ENCODE results near the gene GCN1. TPM values are rescaled to one million over a fixed set of nuclear protein-coding genes. Genes with fewer than 3 reads are reported as not detected.

Gene GCN1, protein sequence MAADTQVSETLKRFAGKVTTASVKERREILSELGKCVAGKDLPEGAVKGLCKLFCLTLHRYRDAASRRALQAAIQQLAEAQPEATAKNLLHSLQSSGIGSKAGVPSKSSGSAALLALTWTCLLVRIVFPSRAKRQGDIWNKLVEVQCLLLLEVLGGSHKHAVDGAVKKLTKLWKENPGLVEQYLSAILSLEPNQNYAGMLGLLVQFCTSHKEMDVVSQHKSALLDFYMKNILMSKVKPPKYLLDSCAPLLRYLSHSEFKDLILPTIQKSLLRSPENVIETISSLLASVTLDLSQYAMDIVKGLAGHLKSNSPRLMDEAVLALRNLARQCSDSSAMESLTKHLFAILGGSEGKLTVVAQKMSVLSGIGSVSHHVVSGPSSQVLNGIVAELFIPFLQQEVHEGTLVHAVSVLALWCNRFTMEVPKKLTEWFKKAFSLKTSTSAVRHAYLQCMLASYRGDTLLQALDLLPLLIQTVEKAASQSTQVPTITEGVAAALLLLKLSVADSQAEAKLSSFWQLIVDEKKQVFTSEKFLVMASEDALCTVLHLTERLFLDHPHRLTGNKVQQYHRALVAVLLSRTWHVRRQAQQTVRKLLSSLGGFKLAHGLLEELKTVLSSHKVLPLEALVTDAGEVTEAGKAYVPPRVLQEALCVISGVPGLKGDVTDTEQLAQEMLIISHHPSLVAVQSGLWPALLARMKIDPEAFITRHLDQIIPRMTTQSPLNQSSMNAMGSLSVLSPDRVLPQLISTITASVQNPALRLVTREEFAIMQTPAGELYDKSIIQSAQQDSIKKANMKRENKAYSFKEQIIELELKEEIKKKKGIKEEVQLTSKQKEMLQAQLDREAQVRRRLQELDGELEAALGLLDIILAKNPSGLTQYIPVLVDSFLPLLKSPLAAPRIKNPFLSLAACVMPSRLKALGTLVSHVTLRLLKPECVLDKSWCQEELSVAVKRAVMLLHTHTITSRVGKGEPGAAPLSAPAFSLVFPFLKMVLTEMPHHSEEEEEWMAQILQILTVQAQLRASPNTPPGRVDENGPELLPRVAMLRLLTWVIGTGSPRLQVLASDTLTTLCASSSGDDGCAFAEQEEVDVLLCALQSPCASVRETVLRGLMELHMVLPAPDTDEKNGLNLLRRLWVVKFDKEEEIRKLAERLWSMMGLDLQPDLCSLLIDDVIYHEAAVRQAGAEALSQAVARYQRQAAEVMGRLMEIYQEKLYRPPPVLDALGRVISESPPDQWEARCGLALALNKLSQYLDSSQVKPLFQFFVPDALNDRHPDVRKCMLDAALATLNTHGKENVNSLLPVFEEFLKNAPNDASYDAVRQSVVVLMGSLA (N-terminal part only)
- total RNA-seq (2014; rRNA removed; shearing (Covaris generic); ENCODE audit: low replicate concordance): 53.6 and 75.2 TPM in 2 replicates

DNA sequence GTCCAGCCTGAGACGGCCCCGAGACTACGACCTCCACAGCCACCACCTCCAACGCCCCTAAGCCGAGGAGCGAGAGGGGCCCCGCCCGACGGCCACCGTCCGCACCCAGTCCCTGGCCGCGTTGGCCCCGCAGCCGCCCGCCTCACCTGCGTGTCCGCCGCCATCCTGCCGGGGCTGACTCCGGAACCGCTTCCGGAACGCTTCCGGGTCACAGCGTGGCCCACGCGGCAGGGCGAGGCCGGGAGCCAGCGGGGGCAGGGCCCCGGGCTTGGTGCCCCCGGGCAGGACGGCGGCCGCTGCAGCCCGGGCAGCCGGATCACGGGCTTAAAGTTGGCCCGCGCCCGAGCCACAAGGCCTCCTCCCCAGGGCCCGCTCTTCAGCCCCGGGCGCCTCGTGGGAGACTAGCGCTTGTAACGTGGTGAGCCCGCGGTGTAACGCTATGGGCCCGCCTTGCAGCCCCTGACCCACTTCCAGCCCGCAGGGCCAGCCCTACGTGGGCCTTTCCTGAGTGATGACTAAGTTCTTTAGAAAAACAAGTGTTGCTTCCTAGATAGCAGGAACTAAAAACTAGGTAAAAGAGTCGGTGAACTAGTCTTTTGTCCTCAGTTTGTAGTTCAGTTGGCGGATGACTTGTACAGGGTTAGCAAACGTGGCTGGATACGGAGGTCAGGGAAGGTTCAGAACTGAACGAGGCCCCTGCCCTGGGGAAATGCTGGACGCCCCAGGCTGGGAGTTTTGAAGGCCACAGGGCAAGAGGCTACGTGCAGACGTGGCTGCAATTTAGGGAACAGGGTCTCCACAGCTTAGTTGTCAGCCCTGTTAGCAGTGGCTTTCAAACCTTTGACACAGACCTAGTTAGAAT, at the start of gene GCN1:
Gene GCN1 (minus strand): TSS at position 182 of the 862 bp plus-strand sequence. CDS start 18 bp downstream, at position 164.
- peak within 1 kb of the TSS; percentile 87 for H3K4me2 ChIP-seq (ENCODE audit: low read depth, low read length, poor library complexity, severe bottlenecking)
- H3K9me3 ChIP-seq (ENCODE audit: low read length): no peaks in the 10 kb centered on the region
- H3K79me2 ChIP-seq (ENCODE audit: low read length): peaks cover 68% of the 10 kb centered on the region
- no peaks in the 10 kb centered on the region for H3K9me2 ChIP-seq (replicated peaks; ENCODE audit: insufficient read depth, low read length)
- H3K27me3 ChIP-seq (ENCODE audit: low read length): no peaks in the 10 kb centered on the region
- peaks cover 60% of the 10 kb centered on the region for H3K4me1 ChIP-seq (ENCODE audit: low read length)
- peaks cover 44% of the 10 kb centered on the region for H4K20me1 ChIP-seq (ENCODE audit: insufficient read depth, low read depth, low read length)
- H2AFZ ChIP-seq (ENCODE audit: low read length): no peak within 1 kb of the TSS
- H3K4me3 ChIP-seq (ENCODE audit: low read length): peak within 1 kb of the TSS; percentile 96
- DNase-seq: peak; percentile 94
- H3K27ac ChIP-seq (ENCODE audit: low read length): peak within 1 kb of the TSS; percentile 82
- H3K9ac ChIP-seq (ENCODE audit: low read length): peak within 1 kb of the TSS; percentile 97
- H3K36me3 ChIP-seq (ENCODE audit: insufficient read depth, low read length): peaks cover 54% of the 10 kb centered on the region

DNA sequence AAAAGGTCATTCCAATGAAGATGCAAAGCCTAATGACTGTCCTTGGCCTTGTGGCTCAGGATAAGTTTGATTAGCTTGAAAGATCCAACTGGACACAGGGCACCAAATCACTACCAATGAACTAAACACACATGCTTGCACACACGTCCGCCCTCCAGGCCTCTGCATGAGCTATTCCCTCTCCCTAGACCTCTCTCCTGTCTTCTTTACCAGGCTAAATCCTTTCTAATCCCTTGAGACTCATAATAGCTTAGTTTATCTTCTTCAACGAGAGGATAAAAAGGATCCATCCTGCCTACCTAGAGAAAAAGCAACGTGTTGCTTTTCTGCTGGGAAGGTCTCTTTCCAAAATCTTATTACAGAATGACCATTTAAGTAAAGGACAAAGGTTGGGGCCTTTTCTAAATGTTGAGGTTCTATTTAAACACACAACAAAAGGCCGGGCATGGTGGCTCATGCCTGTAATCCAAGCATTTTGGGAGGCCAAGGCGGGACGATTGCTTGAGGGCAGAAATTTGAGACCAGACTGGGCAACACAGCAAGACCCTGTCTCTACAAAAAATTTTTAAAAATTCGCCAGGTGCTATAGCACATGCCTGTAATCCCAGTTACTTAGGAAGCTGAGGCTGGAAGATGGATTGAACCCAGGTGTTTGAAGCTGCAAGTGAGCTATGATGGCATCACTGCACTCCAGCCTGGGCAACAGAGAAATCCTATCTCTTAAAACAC, 48.6 kb upstream of the GCN1 start:
- no peak overlapping the region for H3K9ac ChIP-seq (ENCODE audit: low read length)
- H4K20me1 ChIP-seq (ENCODE audit: insufficient read depth, low read depth, low read length): peaks cover 15% of the 10 kb centered on the region; the same call in 1 of the 2 replicates
- H3K9me2 ChIP-seq (replicated peaks; ENCODE audit: insufficient read depth, low read length): no peaks in the 10 kb centered on the region
- H3K79me2 ChIP-seq (ENCODE audit: low read length): no peaks in the 10 kb centered on the region
- no peak for DNase-seq
- H3K4me3 ChIP-seq (ENCODE audit: low read length): no peak overlapping the region
- no peaks in the 10 kb centered on the region for H3K27me3 ChIP-seq (ENCODE audit: low read length)
- no peaks in the 10 kb centered on the region for H3K9me3 ChIP-seq (ENCODE audit: low read length)
- no peak overlapping the region for H2AFZ ChIP-seq (ENCODE audit: low read length)
- no peak overlapping the region for H3K4me2 ChIP-seq (ENCODE audit: low read depth, low read length, poor library complexity, severe bottlenecking)
- no peaks in the 10 kb centered on the region for H3K36me3 ChIP-seq (ENCODE audit: insufficient read depth, low read length)
- H3K4me1 ChIP-seq (ENCODE audit: low read length): no peaks in the 10 kb centered on the region
- no peak overlapping the region for H3K27ac ChIP-seq (ENCODE audit: low read length)

DNA sequence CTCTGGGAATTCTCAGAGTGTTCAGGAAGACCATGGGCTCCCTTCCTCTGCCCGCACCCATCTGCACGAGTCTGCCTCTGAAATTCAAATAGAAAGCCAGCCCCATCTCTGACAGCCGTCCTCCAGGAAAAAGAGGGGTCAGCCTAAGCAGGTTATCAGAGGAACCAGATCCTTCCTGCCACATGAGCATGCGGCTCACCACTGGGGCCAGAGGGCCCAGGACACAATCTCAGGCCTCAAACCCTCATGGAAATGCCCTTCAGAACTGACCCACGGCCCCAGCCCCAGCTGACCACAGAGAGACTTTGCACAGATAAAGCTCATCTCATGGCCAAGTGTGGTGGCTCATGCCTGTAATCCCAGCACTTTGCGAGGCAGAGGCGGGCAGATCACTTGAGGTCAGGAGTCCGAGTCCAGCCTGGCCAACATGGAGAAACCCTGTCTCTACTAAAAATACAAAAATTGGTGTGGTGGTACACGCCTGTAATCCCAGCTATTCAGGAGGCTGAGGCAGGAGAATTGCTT, 47.8 kb upstream of the GCN1 start:
- H3K36me3 ChIP-seq (ENCODE audit: insufficient read depth, low read length): no peaks in the 10 kb centered on the region
- no peaks in the 10 kb centered on the region for H3K9me2 ChIP-seq (replicated peaks; ENCODE audit: insufficient read depth, low read length)
- no peak overlapping the region for H2AFZ ChIP-seq (ENCODE audit: low read length)
- no peak for DNase-seq
- no peaks in the 10 kb centered on the region for H3K4me1 ChIP-seq (ENCODE audit: low read length)
- no peak overlapping the region for H3K9ac ChIP-seq (ENCODE audit: low read length)
- no peaks in the 10 kb centered on the region for H3K27me3 ChIP-seq (ENCODE audit: low read length)
- H3K79me2 ChIP-seq (ENCODE audit: low read length): no peaks in the 10 kb centered on the region
- no peak overlapping the region for H3K27ac ChIP-seq (ENCODE audit: low read length)
- H3K4me2 ChIP-seq (ENCODE audit: low read depth, low read length, poor library complexity, severe bottlenecking): no peak overlapping the region
- peaks cover 15% of the 10 kb centered on the region; the same call in 1 of the 2 replicates for H4K20me1 ChIP-seq (ENCODE audit: insufficient read depth, low read depth, low read length)
- no peak overlapping the region for H3K4me3 ChIP-seq (ENCODE audit: low read length)
- H3K9me3 ChIP-seq (ENCODE audit: low read length): no peaks in the 10 kb centered on the region

DNA sequence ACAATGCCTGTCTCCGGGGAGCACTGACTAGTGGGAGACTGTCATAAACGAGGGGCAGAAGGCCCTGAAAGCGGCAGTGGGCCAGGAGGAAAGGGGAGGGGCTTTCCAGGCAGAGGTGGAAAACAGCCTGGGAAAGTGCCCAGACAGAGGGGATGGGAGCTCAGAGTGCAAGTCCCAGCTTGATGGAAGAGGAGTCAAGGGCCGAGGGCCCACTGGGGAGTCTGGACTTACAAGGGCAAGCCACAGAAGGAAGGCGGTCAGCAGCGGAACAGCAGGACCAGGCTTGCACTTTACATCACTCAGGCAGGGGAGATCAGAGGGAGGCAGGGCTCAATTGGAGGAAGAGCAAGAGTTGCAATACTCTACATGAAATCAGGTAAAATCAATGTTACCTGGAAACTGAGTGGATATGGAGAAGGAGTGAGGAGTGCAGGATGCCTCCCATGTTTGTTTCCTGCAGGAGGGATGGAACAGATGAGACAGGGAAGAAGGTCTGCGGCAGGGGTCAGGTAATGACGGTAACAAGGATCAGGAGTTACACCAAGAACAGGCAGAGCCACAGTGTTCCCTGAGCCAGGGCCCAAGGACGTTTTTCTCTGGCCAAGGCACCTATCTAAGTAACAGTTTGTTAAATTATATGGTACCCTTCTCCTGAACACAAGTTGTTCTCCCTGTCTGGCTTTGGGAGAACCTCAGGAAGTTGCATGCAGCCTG, 47.2 kb upstream of the GCN1 start:
- no peak for DNase-seq
- H4K20me1 ChIP-seq (ENCODE audit: insufficient read depth, low read depth, low read length): peaks cover 15% of the 10 kb centered on the region; the same call in 1 of the 2 replicates
- no peaks in the 10 kb centered on the region for H3K36me3 ChIP-seq (ENCODE audit: insufficient read depth, low read length)
- no peaks in the 10 kb centered on the region for H3K27me3 ChIP-seq (ENCODE audit: low read length)
- no peak overlapping the region for H3K9ac ChIP-seq (ENCODE audit: low read length)
- H3K27ac ChIP-seq (ENCODE audit: low read length): no peak overlapping the region
- H3K4me1 ChIP-seq (ENCODE audit: low read length): no peaks in the 10 kb centered on the region
- H3K9me2 ChIP-seq (replicated peaks; ENCODE audit: insufficient read depth, low read length): no peaks in the 10 kb centered on the region
- no peak overlapping the region for H3K4me2 ChIP-seq (ENCODE audit: low read depth, low read length, poor library complexity, severe bottlenecking)
- H3K9me3 ChIP-seq (ENCODE audit: low read length): no peaks in the 10 kb centered on the region
- no peaks in the 10 kb centered on the region for H3K79me2 ChIP-seq (ENCODE audit: low read length)
- no peak overlapping the region for H2AFZ ChIP-seq (ENCODE audit: low read length)
- no peak overlapping the region for H3K4me3 ChIP-seq (ENCODE audit: low read length)

DNA sequence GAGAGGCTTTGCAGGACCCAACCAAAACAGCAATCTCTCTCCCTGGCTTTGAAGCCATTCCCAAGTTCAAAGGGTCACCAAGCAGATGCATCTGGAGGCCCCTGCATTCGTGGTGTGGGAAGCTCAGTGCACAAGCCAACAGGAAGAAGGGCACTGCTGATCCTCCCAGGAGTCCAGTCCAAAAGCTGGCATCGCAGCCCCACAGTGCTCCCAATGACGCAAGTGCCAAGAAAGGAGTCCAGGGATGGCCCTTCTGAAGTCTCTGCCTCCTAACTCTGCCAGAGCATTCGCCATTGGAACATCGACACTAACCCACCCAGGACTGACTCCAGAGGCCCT, 45.9 kb upstream of the GCN1 start:
- no peak overlapping the region for H3K9ac ChIP-seq (ENCODE audit: low read length)
- H3K27me3 ChIP-seq (ENCODE audit: low read length): no peaks in the 10 kb centered on the region
- no peak overlapping the region for H3K4me3 ChIP-seq (ENCODE audit: low read length)
- H3K27ac ChIP-seq (ENCODE audit: low read length): no peak overlapping the region
- H3K4me2 ChIP-seq (ENCODE audit: low read depth, low read length, poor library complexity, severe bottlenecking): no peak overlapping the region
- no peaks in the 10 kb centered on the region for H3K79me2 ChIP-seq (ENCODE audit: low read length)
- H3K9me2 ChIP-seq (replicated peaks; ENCODE audit: insufficient read depth, low read length): no peaks in the 10 kb centered on the region
- no peaks in the 10 kb centered on the region for H3K36me3 ChIP-seq (ENCODE audit: insufficient read depth, low read length)
- DNase-seq: no peak
- peaks cover 15% of the 10 kb centered on the region; the same call in 1 of the 2 replicates for H4K20me1 ChIP-seq (ENCODE audit: insufficient read depth, low read depth, low read length)
- no peak overlapping the region for H2AFZ ChIP-seq (ENCODE audit: low read length)
- H3K4me1 ChIP-seq (ENCODE audit: low read length): no peaks in the 10 kb centered on the region
- no peaks in the 10 kb centered on the region for H3K9me3 ChIP-seq (ENCODE audit: low read length)

DNA sequence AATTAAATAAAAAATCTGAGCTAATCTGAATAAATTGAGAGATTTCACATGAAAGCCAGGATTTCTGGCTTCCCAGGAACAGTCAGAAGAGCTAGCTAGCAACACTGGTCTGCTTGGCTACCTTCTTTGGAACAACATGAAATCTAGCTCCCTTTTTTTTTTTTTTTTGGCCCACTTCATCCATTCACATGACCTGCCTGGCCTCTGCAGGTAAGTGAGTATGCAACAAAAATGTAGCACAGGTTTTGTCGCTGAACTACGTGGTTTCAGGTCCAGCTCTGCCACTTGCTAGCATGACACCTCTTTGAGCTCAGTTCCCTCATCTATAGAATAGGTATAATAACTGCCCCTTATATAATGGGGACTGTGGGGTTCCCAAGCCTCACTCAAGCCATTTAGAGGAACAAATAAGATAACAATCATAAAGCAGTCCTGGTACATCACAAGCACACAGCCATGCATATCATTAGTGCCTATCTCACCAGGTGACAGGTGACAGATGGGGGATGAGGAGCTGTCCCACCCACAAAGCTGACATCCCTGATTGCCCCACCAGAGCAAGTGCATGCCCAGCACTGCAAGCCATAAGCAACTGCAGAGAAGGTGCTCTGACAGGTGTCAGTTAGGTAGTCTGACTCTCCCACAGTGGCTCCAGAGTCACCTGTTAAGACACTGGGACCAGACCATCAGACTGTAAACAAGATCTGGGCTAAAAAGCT, 45.4 kb upstream of the GCN1 start:
- H3K4me1 ChIP-seq (ENCODE audit: low read length): peaks cover under 1% of the 10 kb centered on the region; the same call in 1 of the 2 replicates
- no peak overlapping the region for H3K9ac ChIP-seq (ENCODE audit: low read length)
- H3K79me2 ChIP-seq (ENCODE audit: low read length): no peaks in the 10 kb centered on the region
- no peak overlapping the region for H3K27ac ChIP-seq (ENCODE audit: low read length)
- no peaks in the 10 kb centered on the region for H3K36me3 ChIP-seq (ENCODE audit: insufficient read depth, low read length)
- H2AFZ ChIP-seq (ENCODE audit: low read length): no peak overlapping the region
- peaks cover 20% of the 10 kb centered on the region; the same call in 1 of the 2 replicates for H4K20me1 ChIP-seq (ENCODE audit: insufficient read depth, low read depth, low read length)
- H3K9me3 ChIP-seq (ENCODE audit: low read length): no peaks in the 10 kb centered on the region
- H3K4me2 ChIP-seq (ENCODE audit: low read depth, low read length, poor library complexity, severe bottlenecking): no peak overlapping the region
- no peak overlapping the region for H3K4me3 ChIP-seq (ENCODE audit: low read length)
- DNase-seq: no peak
- H3K27me3 ChIP-seq (ENCODE audit: low read length): no peaks in the 10 kb centered on the region
- no peaks in the 10 kb centered on the region for H3K9me2 ChIP-seq (replicated peaks; ENCODE audit: insufficient read depth, low read length)
